ENCODE data around the gene SPINT2. TPM values are rescaled to one million over a fixed set of nuclear protein-coding genes. Genes with fewer than 3 reads are reported as not detected.
"Not testable (repeated sequence)": the region's sequence is repeated elsewhere in the genome, so short reads cannot be mapped to it uniquely, and the experiment has no call there.

SPINT2 gene
- total RNA-seq, 1 experiment from 2014 or later: 2,475 TPM

DNA sequence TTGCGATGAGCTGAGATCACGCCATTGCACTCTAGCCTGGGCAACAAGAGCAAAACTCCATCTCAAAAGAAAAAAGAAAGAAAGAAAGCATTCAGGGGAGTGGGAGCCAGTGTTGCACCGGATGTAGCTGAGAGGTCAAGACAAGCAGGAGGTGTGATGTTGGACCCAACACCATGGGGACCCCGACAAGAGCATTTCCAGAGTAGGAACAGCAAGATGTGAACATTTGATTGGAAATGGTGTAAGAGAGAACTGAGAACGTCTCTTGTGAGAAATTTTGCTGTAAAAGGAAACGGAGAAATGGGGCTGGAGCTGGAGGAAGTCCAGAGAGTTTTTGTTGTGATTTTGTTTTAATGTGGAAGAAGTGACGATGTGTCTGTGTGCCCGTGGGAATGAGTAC lies 24.6 kb upstream of the SPINT2 start:
- no peak for DNase-seq (ENCODE audit: low spot score)

- DNase-seq (ENCODE audit: low spot score): no peak
Measured at GRCh38 chr19:38243279-38243673, 21.1 kb upstream of the SPINT2 start.

DNA sequence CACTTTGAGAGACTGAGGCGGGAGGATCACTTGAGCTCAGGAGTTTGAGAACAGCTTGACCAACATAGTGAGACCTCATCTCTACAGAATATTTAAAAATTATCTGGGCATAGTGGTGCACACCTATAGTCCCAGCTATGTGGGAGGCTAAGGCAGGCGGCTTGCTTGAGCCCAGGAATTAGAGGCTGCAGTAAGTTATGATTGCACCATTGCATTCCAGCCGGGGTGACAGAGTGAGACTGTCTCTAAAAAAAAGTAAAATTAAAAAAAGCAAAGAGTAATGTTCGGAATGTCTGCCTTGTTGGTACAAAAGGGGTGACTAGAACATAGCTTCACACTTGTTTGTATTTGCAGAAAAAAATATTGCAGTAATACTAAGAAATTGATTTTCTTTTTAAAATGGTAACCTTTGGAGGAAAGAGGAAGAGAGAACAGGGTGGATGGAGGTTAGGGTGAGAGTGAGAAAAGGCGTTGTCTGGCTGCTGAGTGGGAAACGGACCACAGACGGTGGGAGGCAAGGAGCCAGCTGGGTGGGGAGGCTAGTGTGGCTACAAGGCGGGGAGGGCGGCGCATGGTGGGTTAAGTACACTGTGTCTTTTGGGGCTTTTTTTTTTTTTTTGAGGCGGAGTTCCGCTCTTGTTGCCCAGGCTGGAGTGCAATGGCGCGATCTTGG lies 18.4 kb upstream of the SPINT2 start:
- DNase-seq (ENCODE audit: low spot score): no peak

DNA sequence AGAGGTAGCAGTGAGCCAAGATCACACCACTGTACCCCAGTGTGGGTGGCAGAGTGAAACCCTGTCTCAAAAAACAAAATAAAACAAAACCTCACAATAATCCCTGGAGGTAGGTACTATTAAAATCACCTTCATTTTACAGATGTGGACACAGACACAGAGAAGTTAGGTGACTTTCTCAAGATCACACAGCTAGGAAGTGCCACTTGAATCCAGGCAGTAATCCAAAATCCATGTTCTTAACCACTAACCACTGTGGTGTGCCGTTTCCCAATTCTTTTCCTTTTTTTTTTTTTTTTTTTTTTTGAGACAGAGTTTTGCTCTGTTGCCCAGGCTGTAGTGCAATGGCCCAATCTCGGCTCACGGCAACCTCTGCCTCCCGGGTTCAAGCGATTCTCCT lies 17.2 kb upstream of the SPINT2 start:
- DNase-seq (ENCODE audit: low spot score): no peak

GRCh38 chr19:38247734-38248268 lies 16.6 kb upstream of the SPINT2 start:
- DNase-seq (ENCODE audit: low spot score): no peak

DNA sequence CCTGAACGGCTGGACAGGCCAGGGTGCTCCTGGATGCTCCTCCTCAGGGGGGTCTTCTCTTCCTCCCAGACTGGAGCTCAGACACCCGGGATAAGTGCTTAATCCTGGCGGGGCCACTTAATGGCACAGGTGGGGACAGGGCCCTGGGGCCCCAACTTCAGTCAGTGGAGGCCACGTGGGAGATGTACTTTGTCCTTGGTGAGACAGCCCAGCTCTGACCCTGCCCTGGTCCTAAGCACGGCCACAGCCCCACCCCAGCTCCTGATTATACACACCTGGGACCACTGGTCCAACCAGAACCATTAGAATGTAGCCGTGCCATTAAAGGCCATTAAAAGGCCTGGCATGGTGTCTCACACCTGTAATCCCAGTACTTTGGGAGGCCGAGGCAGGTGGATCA lies 16.0 kb upstream of the SPINT2 start:
- no peak for DNase-seq (ENCODE audit: low spot score)

DNA sequence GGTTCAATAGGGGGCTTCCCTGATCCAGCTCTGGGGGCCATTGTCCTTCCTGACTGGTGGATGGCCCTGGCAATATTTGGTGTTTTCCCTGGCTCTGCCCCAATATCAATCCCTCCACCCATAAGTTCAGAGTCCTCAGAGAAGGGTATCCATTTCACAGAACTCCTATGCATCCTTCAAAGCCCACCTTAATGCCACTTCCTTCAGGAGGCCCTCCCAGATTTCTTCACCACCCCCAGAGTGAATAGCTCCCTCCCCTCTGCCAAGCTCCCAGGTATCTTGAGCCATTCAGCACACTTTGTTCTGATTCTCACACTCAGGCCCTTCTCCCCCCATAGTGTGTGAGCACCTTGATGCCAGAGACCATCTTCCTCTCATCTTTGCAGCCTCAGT lies 13.9 kb upstream of the SPINT2 start:
- no peak for DNase-seq (ENCODE audit: low spot score)

- peak; percentile 74 for DNase-seq (ENCODE audit: low spot score)
Measured at GRCh38 chr19:38250821-38251563, 13.4 kb upstream of the SPINT2 start.

GRCh38 chr19:38251564-38252051 lies 12.8 kb upstream of the SPINT2 start:
- DNase-seq (ENCODE audit: low spot score): no peak

DNA sequence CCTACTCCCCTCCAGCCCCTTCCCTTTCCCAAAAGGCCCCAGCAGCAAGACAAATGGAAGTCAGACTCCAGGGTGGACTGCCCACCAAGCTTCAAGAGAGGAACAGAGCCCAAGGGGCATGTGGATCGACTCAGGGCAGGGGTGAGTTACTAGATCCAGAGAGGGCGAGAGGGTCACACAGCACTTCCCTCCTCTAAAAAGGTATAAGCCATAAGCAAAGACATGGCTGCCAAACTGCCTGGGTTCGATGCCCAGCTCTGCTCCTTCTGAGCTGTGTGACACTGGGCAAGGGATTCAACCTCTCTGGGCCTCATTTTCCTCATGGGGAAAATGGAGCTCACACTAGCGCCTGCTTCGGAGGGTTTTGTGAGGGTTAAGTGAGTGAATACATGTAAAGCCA lies 12.0 kb upstream of the SPINT2 start:
- DNase-seq (ENCODE audit: low spot score): no peak

DNA sequence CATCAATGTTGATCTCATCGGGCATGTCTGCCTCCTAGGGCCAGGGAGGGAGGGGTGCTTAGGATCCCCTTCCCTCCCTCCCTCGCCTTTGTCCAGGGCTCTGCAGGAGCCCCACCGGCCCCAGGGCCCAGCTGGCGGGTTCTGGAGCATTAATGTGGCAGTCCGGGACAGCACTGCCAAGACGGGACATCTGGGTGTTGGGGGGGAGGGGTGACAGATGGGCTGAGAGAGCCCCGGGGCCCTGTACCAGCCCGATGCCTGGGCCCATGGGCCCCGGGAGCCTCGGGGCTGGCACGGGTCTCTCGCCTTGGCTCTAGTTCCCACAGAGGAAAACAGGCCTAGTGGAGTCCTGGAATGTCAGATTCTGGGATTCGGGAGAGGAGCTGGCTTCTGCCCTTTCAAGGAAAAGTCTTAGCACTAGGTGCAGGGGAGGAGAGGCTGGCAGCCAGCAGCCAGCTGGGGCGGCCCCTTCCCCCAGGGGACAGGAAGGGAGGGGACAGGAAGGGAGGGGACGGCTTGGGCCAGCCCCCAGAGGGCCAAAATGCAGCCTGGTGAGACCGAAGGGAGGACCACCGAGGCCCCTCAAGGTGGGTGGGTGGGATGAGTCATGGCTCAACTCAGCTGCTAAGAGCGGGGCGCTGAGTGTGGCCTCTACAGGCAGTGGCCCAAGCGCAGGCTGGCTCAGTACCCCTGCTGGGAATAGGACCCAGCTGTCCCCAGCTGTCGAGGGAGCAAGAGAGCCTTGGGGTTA lies 11.3 kb upstream of the SPINT2 start:
- DNase-seq (ENCODE audit: low spot score): no peak

- DNase-seq (ENCODE audit: low spot score): no peak
Measured at GRCh38 chr19:38253788-38254187, 10.6 kb upstream of the SPINT2 start.

DNA sequence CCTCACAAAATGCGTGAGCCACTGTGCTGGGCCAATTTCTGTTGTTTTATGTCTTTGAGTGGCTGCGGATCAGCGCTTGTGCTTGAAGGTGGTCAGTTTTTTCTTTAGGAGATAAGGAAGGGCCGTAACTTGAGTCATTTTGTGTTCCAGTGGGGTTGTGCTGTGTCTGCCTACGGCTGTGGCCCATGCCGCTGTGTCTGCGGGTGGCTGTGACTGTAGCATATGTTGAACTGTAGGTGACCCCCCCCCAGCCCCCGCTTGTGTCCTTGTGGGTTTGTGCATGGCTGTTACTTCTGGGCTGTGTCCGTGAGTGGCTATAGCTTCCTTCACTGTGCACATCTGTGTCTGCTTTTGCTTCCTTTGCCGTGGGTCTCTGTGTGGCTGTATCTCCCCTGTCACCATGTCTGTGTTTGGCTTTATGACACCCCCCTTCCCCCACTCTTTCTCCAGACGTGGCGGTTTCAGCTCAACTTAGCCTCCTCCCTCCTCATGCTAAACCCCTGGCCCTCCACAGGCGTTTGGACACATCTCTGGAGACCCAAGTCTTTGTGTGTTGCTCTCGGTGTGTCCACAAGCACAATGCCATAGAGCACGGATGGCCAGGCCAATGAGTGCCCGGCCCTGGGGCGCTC lies 8.9 kb upstream of the SPINT2 start:
- no peak for DNase-seq (ENCODE audit: low spot score)

- DNase-seq (ENCODE audit: low spot score): not testable (repeated sequence)
Measured at GRCh38 chr19:38261942-38262341, 2.4 kb upstream of the SPINT2 start.

GRCh38 chr19:38262585-38263268 lies 1.6 kb upstream of the SPINT2 start:
- DNase-seq (ENCODE audit: low spot score): no peak

- peak; percentile 100 for DNase-seq (ENCODE audit: low spot score)
Measured at GRCh38 chr19:38263689-38264485, 486 bp upstream of the SPINT2 start.

GRCh38 chr19:38265213-38265861 lies 964 bp downstream of the SPINT2 start:
- peak; percentile 80 for DNase-seq (ENCODE audit: low spot score)

DNA sequence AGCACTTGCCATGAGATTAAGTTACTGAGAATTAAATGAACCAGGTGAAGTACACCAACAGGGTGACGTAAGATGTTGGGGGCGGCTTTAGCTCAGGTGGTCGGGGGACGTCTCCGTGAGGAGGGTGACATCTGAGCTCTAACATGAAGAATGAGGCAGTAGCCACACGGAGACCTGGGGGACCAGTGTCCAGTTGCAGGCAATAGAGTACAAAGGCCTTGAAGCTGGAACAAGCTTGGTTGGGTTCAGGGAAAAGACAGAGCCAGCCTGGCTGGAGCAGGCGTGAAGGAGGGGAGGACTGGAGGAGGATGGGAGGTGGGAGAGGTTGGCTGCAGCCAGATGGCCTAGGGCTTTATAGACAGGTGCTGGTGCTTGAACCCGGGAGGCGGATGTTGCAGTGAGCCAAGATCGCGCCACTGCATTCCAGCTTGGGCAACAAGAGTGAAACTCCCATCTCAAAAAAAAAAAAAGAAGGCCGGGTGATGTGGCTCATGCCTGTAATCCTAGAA lies 1.6 kb downstream of the SPINT2 start:
- DNase-seq (ENCODE audit: low spot score): peak; percentile 46

DNA sequence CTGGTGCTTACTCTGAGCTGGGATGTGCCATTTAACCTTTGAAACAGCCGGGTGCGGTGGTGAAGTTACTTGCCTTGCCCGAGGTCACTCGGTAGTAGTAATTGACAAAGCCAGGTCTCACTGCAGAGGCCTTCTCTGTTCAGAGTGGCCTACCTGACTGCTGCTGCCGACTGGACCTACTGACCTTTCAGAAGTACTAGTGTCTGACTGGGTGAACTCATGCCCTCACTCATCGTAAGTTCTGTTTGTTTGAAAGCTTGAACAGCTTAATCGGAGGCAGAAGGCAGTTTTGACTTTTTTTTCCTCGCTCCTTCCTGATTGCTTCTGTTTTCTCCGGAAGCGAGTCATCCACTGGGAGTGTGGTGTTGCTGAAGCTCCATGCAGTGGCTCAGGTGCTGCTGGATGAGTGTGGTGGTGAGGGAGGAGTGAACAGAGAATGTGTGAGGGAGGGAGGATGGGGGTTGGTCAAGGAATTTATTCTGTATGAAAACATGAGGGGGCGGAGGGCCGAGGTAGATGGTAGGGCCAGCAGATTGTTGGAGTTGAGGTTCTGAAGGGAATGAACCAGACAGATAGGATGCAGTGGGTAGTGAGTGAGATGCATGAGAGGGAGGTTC lies 2.7 kb downstream of the SPINT2 start:
- peak; percentile 86 for DNase-seq (ENCODE audit: low spot score)

Measured in HT-29 (cell line).